CD4-positive, alpha-beta T cell (primary cell): ENCODE measurements around the gene UPB1. TPM values are rescaled to one million over a fixed set of nuclear protein-coding genes. Genes with fewer than 3 reads are reported as not detected.

Experiments
- ATAC-seq: fragments of 200-7000 bp; cut with Tn5 transposase; one replicate; pipeline ENCODE4 v1.10.0; 2022; ENCODE audit warnings: mild to moderate bottlenecking; ENCODE audit not compliant: poor library complexity
- CTCF ChIA-PET: fragments of 350-600 bp; sonication (Branson Sonifier 250); formaldehyde crosslinking; loops from one replicate; lab custom pipeline; 2021; ENCODE audit warnings: antibody characterized with exemption, inconsistent platforms; lab: Charles Lee
- POLR2A ChIA-PET: fragments of 350-600 bp; sonication (Branson Sonifier 250); formaldehyde crosslinking; loops from one replicate; lab custom pipeline; 2021; ENCODE audit warnings: antibody characterized with exemption, inconsistent platforms; lab: Charles Lee
- DNase-seq, 14 experiments: peaks; one replicate each; pipeline ENCODE4 v3.0.0-alpha.2; 2013 to 2020; ENCODE audit warnings: mixed read lengths in 2 of 14
- H3K27ac ChIP-seq, 2 donors: one replicate each; pipeline versions ENCODE4 v1.5.1 to v1.7.0; 2013; ENCODE audit warnings: low read length in 2 of 2, low read depth in 1 of 2, mild to moderate bottlenecking in 1 of 2
- H3K27me3 ChIP-seq, 2 experiments: 1 replicate in 1 of 2; 2 replicates in 1 of 2; pipeline versions ENCODE4 v1.6.1 to v1.7.0; 2013; ENCODE audit warnings: low read length in 2 of 2, control low read depth in 1 of 2, mild to moderate bottlenecking in 1 of 2, moderate library complexity in 1 of 2; ENCODE audit not compliant: insufficient read depth in 2 of 2, control insufficient read depth in 1 of 2
- H3K36me3 ChIP-seq: one replicate; pipeline ENCODE4 v1.6.1; 2013; ENCODE audit warnings: low read length, control low read depth; ENCODE audit not compliant: insufficient read depth
- H3K4me1 ChIP-seq: one replicate; pipeline ENCODE4 v1.6.1; 2013; ENCODE audit warnings: low read length, control low read depth; ENCODE audit not compliant: insufficient read depth
- H3K4me3 ChIP-seq: one replicate; pipeline ENCODE4 v1.5.1; 2013; ENCODE audit warnings: mild to moderate bottlenecking, low read length, moderate library complexity
- H3K9me3 ChIP-seq, 2 experiments: 1 replicate in 1 of 2; 2 replicates in 1 of 2; pipeline versions ENCODE4 v1.6.1 to v1.7.0; 2013; ENCODE audit warnings: low read length in 2 of 2, mild to moderate bottlenecking in 2 of 2, control low read depth in 1 of 2, moderate library complexity in 1 of 2; ENCODE audit not compliant: control insufficient read depth in 1 of 2, insufficient read depth in 1 of 2
- H3K27ac Mint-ChIP-seq: one replicate; pipeline ENCODE4 v1.8.0; 2020; ENCODE audit warnings: mixed read lengths
- H3K27me3 Mint-ChIP-seq: one replicate; pipeline ENCODE4 v1.8.0; 2021; ENCODE audit warnings: mixed read lengths
- H3K36me3 Mint-ChIP-seq: one replicate; pipeline ENCODE4 v1.8.0; 2021; ENCODE audit warnings: low read depth, mixed read lengths
- H3K4me1 Mint-ChIP-seq: one replicate; pipeline ENCODE4 v1.8.0; 2021; ENCODE audit warnings: low read depth, mixed read lengths
- H3K4me3 Mint-ChIP-seq: one replicate; pipeline ENCODE4 v1.8.0; 2020; ENCODE audit warnings: mild to moderate bottlenecking, mixed read lengths
- H3K9me3 Mint-ChIP-seq: one replicate; pipeline ENCODE4 v1.8.0; 2020; ENCODE audit warnings: mixed read lengths
- intact Hi-C, 2 experiments: fragments of 100-400 bp; cut with DNase I in 1 of 2; cut with micrococcal nuclease in 1 of 2; formaldehyde crosslinking; loops; one replicate each; pipeline versions ENCODE4 v1.15.1 to v1.9.0; 2023 to 2025; cut with DNase I, micrococcal nuclease
- total RNA-seq, 174 experiments: library from RNA in 2 of 174; stranded (reverse) in 2 of 174; gene quantifications; one replicate each; pipeline ENCODE4 v1.2.3 and lab custom pipeline; 2021 to 2026
- TF ChIP-seq, protein P1 (sequence below): fragments of 200-600 bp; IDR thresholded peaks from one replicate; pipeline ENCODE4 v1.8.0; 2022; ENCODE audit warnings: antibody characterized with exemption, mild to moderate bottlenecking

Gene UPB1
- total RNA-seq, 2 experiments from 2014 or later: 2.7 to 3.7 TPM

DNA sequence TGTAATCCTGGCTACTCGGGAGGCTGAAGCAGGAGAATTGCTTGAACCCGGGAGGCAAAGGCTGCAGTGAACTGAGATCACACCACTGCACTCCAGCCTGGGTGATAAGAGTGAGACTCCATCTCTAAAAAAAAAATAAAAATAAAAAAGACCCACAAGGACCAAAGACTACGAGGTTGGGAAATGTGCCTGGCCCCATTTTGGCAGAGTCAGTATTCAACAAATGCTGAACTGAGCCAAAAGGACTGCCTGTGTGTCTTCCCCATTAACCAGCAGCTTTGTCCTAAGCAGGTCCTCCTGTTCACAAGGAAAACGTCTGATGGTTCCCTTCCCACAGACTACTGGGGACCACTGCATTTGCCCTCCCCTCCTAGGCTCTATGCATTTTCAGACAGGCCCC lies 40.1 kb upstream of the UPB1 start:
- DNase-seq (no peak), ATAC-seq (no peak)
- H3K27ac Mint-ChIP-seq: no peak overlapping the region
- intact Hi-C loops: no loop called here
- Histone ChIP-seq H3K27ac (no peak overlapping the region), H3K9me3 (peaks cover 4 to 9% of the 10 kb centered on the region in 2 experiments), H3K36me3 (no peaks in the 10 kb centered on the region), H3K27me3 (no peaks in the 10 kb centered on the region), H3K4me1 (no peaks in the 10 kb centered on the region), H3K4me3 (no peak overlapping the region)
- ChIA-PET POLR2A (interaction anchor here (1.4 kb wide), 1 partner anchor 18 kb away, joined by 3 read pairs; no protein-coding TSS in a partner anchor), CTCF (no interaction called here)
- H3K4me1 Mint-ChIP-seq: peaks cover 6% of the 10 kb centered on the region
- no peaks in the 10 kb centered on the region for H3K27me3 Mint-ChIP-seq
- peaks cover 6% of the 10 kb centered on the region for H3K36me3 Mint-ChIP-seq
- no peak overlapping the region for H3K4me3 Mint-ChIP-seq
- H3K9me3 Mint-ChIP-seq: no peaks in the 10 kb centered on the region
- TF ChIP-seq, protein P1, sequence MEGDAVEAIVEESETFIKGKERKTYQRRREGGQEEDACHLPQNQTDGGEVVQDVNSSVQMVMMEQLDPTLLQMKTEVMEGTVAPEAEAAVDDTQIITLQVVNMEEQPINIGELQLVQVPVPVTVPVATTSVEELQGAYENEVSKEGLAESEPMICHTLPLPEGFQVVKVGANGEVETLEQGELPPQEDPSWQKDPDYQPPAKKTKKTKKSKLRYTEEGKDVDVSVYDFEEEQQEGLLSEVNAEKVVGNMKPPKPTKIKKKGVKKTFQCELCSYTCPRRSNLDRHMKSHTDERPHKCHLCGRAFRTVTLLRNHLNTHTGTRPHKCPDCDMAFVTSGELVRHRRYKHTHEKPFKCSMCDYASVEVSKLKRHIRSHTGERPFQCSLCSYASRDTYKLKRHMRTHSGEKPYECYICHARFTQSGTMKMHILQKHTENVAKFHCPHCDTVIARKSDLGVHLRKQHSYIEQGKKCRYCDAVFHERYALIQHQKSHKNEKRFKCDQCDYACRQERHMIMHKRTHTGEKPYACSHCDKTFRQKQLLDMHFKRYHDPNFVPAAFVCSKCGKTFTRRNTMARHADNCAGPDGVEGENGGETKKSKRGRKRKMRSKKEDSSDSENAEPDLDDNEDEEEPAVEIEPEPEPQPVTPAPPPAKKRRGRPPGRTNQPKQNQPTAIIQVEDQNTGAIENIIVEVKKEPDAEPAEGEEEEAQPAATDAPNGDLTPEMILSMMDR: no peak

DNA sequence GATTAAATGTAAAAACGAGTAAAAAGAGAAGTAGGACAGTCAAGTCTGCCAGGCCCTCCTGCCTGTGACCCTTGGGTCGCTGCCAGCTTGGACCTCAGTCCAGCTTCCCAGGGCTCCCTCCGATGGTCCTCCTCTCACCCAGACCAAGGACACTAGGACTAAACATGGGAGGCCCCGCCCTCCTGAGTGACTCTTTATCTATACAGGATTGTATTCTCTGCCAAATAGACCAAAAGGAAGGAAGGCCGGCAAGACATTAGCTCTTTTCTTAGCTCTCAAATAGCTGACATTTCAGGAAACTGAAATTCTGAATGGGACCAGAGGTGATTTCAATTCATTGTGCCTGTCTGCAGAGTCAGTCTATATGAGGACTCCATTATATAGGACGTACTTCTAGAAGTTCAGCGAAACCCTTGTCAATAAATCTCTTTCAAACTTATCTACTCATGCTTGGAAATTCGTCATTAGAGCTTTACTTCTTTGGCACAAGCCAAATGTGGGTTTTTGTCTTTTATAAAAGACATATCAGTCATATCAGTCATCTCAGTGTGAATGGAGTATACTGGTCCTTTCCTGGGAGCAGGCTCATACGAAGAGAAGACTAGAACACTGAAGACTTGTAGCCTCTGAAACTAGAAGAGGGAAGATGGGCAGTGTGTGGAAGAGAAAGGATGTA lies 39.2 kb upstream of the UPB1 start:
- H3K36me3 ChIP-seq: no peaks in the 10 kb centered on the region
- ChIA-PET CTCF (interaction anchor here (0.6 to 0.8 kb wide), 2 partner anchors 9 to 37 kb away, joined by 3 read pairs; no protein-coding TSS in a partner anchor), POLR2A (interaction anchor here (1.1 to 1.4 kb wide), 3 partner anchors 15 to 32 kb away, joined by 3 to 4 read pairs (median 3); no protein-coding TSS in a partner anchor)
- H3K4me3 ChIP-seq: no peak overlapping the region
- intact Hi-C loops: no loop called here
- no peak overlapping the region for H3K4me3 Mint-ChIP-seq
- H3K9me3 Mint-ChIP-seq: no peaks in the 10 kb centered on the region
- no peak overlapping the region for H3K27ac Mint-ChIP-seq
- TF ChIP-seq, protein P1: no peak
- H3K4me1 Mint-ChIP-seq: peaks cover 6% of the 10 kb centered on the region
- H3K9me3 ChIP-seq: peaks cover 4 to 5% of the 10 kb centered on the region in 2 experiments
- ATAC-seq (no peak), DNase-seq (no peak)
- no peaks in the 10 kb centered on the region for H3K27me3 ChIP-seq
- no peaks in the 10 kb centered on the region for H3K4me1 ChIP-seq
- no peak overlapping the region for H3K27ac ChIP-seq
- H3K27me3 Mint-ChIP-seq: no peaks in the 10 kb centered on the region
- peaks cover 6% of the 10 kb centered on the region for H3K36me3 Mint-ChIP-seq

DNA sequence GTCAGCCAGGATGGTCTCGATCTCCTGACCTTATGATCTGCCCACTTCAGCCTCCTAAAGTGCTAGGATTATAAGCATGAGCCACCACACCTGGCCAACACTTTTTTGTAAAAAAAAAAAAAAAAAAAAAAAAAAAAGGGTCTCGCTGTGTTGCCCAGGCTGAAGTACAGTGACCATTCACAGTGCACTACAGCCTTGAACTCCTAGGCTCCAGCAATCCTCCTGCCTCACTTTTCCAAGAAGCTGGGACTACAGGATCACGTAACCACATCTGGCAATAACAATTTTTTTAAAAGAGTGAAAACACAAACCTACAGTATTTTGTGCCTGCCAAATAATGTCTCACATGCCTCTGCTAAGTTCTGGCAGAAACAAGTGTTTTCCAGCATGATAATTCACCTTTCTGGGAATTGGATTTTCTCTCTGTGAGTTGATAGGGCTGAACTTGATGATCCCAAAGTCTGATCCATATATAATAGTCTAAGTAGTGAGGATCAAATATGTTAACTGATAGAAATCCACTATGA lies 37.2 kb upstream of the UPB1 start:
- no peaks in the 10 kb centered on the region for H3K4me1 ChIP-seq
- Mint-ChIP-seq H3K4me1 (peaks cover 6% of the 10 kb centered on the region), H3K27ac (no peak overlapping the region), H3K27me3 (no peaks in the 10 kb centered on the region), H3K4me3 (no peak overlapping the region), H3K9me3 (no peaks in the 10 kb centered on the region), H3K36me3 (peaks cover 6% of the 10 kb centered on the region)
- DNase-seq: no peak
- POLR2A ChIA-PET: no interaction called here
- CTCF ChIA-PET: interaction anchor here (0.6 to 1.1 kb wide), 2 partner anchors 10 to 102 kb away, joined by 3 read pairs; no protein-coding TSS in a partner anchor
- TF ChIP-seq, protein P1: no peak
- H3K36me3 ChIP-seq: no peaks in the 10 kb centered on the region
- no peaks in the 10 kb centered on the region for H3K27me3 ChIP-seq
- intact Hi-C loops: no loop called here
- ATAC-seq: no peak
- H3K4me3 ChIP-seq: no peak overlapping the region
- H3K27ac ChIP-seq: no peak overlapping the region
- no peaks in the 10 kb centered on the region for H3K9me3 ChIP-seq
